NCI-H2107 treated with DMSO at 0.1 percent for 48 hours (cell line): ENCODE data around the gene FMN2.

Source experiments
- DNase-seq: peaks from one replicate; lab custom pipeline; 2025; ENCODE audit not compliant: unreplicated experiment; lab: John Stamatoyannopoulos, UW

Gene FMN2

DNA sequence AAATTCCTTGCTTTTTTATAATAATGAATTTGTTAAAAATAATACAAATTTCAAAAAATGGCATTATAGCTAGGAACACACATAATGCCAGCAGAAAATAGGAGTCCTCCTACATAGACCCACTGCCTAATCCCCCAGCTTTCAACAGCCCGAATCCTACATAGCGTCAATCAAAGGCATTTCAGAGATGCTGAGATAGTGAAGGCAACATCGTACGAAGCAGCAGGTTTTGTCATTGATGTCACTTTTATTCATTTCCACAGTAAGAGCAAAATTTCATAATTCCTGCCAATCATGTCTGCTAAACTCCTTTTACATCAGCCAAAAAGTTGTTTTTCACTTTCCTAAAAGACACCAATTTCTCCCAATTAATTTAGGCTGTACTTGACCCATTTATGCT, 426.2 kb downstream of the FMN2 start:
- DNase-seq: no peak

DNA sequence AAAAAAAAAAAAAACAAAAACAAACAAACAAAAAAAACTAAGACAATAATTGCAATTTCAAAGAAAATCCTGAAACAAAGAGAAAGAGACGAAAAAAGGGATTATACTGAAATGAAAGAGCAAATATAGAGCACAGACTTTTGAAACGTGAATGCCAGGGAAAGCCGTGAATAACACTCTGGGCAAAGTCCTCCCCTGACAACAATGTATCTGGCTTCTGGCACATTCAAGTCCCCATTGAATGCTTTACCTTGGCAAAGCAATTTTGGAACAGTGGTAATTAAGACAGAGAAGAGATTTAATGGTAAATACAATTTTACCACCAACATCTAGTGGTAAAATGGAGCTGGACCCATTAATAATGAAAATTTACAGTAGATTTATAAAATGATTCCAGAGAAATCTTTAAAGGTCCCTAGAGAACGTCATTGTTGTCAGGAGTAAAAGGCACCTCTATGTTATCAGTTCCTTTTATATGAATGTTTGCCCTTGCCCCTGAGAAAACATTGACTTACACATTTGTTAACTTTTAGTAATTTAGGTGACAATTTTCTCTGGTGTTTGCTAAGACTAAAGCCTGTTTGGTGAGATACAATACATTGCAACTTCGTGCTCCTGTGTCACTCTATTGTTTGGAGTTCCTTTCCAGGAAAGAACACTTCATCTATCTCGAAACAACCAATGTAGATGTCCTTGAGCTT, 430.6 kb downstream of the FMN2 start:
- no peak for DNase-seq

- DNase-seq: no peak
Observed at GRCh38 chr1:240524356-240525069, 432.8 kb downstream of the FMN2 start.
